Caco-2 (cell line): ENCODE measurements around the gene SEMA4D. TPM values are rescaled to one million over a fixed set of nuclear protein-coding genes. Genes with fewer than 3 reads are reported as not detected.

Experiments
- BruUV-seq: library from RNA; stranded (reverse); fragments of 400-500 nt; replicated peaks from 2 replicates; lab custom pipeline; 2021; lab: Mats Ljungman, UMichigan
- CTCF ChIA-PET: fragments of 300-600 bp; sonication (Branson Sonifier 250); formaldehyde crosslinking; loops from one replicate; lab custom pipeline; 2022; ENCODE audit warnings: antibody characterized with exemption; lab: Charles Lee
- POLR2A ChIA-PET: fragments of 300-600 bp; sonication (Branson Sonifier 250); formaldehyde crosslinking; loops from one replicate; lab custom pipeline; 2022; ENCODE audit warnings: antibody characterized with exemption; lab: Charles Lee
- DNase-seq, 2 experiments: peaks; one replicate each; pipeline versions ENCODE4 v3.0.0 to v3.0.0-alpha.2; 2020 to 2022
- H3K27me3 ChIP-seq: replicated peaks from 2 replicates; pipeline ENCODE4 v1.6.0; 2011; ENCODE audit warnings: low read length; ENCODE audit not compliant: control insufficient read depth, insufficient read depth
- H3K36me3 ChIP-seq: 2 replicates; pipeline ENCODE4 v1.5.1; 2011; ENCODE audit warnings: low read length; ENCODE audit not compliant: control insufficient read depth, insufficient read depth
- H3K4me1 ChIP-seq: fragments of 250-450 bp; sonication (Bioruptor Pico); 2 replicates; pipeline ENCODE4 v1.5.1; 2020; ENCODE audit warnings: mild to moderate bottlenecking
- H3K4me3 ChIP-seq: 2 replicates; pipeline ENCODE4 v1.5.1; 2011; ENCODE audit warnings: low read depth, mild to moderate bottlenecking, control low read depth, low read length
- H3K9me3 ChIP-seq: fragments of 250-450 bp; sonication (Bioruptor Pico); 2 replicates; pipeline ENCODE4 v1.5.1; 2020; ENCODE audit warnings: mild to moderate bottlenecking, moderate library complexity
- H3K27ac Mint-ChIP-seq: one replicate; pipeline ENCODE4 v1.8.0; 2022; ENCODE audit warnings: mixed read lengths; ENCODE audit not compliant: unreplicated experiment
- H3K27me3 Mint-ChIP-seq: one replicate; pipeline ENCODE4 v1.8.0; 2022; ENCODE audit warnings: mixed read lengths; ENCODE audit not compliant: insufficient read depth, unreplicated experiment
- H3K36me3 Mint-ChIP-seq: one replicate; pipeline ENCODE4 v1.8.0; 2022; ENCODE audit warnings: mild to moderate bottlenecking, mixed read lengths; ENCODE audit not compliant: insufficient read depth, unreplicated experiment
- H3K4me1 Mint-ChIP-seq: one replicate; pipeline ENCODE4 v1.8.0; 2022; ENCODE audit warnings: low read depth, mixed read lengths; ENCODE audit not compliant: unreplicated experiment
- H3K4me3 Mint-ChIP-seq: one replicate; pipeline ENCODE4 v1.8.0; 2022; ENCODE audit warnings: mild to moderate bottlenecking, moderate library complexity, mixed read lengths; ENCODE audit not compliant: unreplicated experiment
- H3K9me3 Mint-ChIP-seq: one replicate; pipeline ENCODE4 v1.8.0; 2022; ENCODE audit warnings: mixed read lengths; ENCODE audit not compliant: unreplicated experiment
- intact Hi-C: fragments of 100-400 bp; cut with micrococcal nuclease; formaldehyde crosslinking; loops from one replicate; pipeline ENCODE4 v1.10.0; 2022; ENCODE audit not compliant: unreplicated experiment
- total RNA-seq: library from RNA; stranded (reverse); gene quantifications from 2 replicates; pipeline ENCODE4 v1.2.3, GENCODE V29; 2022
- TF ChIP-seq, protein P1 (sequence below), 2 experiments: fragments of 200-600 bp in 1 of 2; IDR thresholded peaks; 1 replicate in 1 of 2; 2 replicates in 1 of 2; pipeline versions ENCODE4 v1.5.1 to v1.8.0; 2011 to 2022; ENCODE audit warnings: antibody characterized with exemption in 1 of 2, control low read depth in 1 of 2, inconsistent platforms in 1 of 2, low read depth in 1 of 2, low read length in 1 of 2, mild to moderate bottlenecking in 1 of 2, moderate library complexity in 1 of 2; ENCODE audit not compliant: insufficient read depth in 1 of 2, severe bottlenecking in 1 of 2, unreplicated experiment in 1 of 2

The SEMA4D gene
- total RNA-seq, 1 experiment from 2014 or later = 17.1 TPM

DNA sequence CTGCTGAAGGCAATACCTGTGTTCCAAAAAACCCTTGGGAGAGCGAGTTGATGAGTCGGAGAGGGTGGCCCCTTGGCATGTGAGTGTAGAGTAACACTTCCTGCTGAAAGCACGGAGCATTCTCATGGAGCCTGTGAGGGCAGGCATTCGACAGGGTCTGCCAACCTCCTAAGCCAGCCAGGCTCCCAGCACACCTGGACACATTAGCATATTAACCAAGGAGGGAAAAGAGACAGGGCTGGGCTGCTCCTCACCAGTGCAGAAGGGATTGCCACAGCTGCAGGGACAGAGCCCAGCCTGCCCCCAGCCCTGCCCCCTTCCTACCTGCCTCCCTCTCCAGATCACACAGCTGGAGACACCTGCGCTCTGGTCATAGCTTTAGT, 46.4 kb upstream of the SEMA4D start:
- intact Hi-C loops = no loop called here
- H3K27ac Mint-ChIP-seq = no peak overlapping the region
- Histone ChIP-seq H3K27me3 (no peaks in the 10 kb centered on the region), H3K4me3 (no peak overlapping the region), H3K9me3 (no peaks in the 10 kb centered on the region), H3K36me3 (no peaks in the 10 kb centered on the region), H3K4me1 (no peaks in the 10 kb centered on the region)
- no peak for DNase-seq
- ChIA-PET POLR2A (no interaction called here), CTCF (interaction anchor here (0.6 kb wide), 1 partner anchor 1595 kb away, joined by 3 read pairs; no protein-coding TSS in a partner anchor)
- peaks cover 20% of the 10 kb centered on the region for H3K9me3 Mint-ChIP-seq
- BruUV-seq = no TSS peak
- TF ChIP-seq, protein P1, sequence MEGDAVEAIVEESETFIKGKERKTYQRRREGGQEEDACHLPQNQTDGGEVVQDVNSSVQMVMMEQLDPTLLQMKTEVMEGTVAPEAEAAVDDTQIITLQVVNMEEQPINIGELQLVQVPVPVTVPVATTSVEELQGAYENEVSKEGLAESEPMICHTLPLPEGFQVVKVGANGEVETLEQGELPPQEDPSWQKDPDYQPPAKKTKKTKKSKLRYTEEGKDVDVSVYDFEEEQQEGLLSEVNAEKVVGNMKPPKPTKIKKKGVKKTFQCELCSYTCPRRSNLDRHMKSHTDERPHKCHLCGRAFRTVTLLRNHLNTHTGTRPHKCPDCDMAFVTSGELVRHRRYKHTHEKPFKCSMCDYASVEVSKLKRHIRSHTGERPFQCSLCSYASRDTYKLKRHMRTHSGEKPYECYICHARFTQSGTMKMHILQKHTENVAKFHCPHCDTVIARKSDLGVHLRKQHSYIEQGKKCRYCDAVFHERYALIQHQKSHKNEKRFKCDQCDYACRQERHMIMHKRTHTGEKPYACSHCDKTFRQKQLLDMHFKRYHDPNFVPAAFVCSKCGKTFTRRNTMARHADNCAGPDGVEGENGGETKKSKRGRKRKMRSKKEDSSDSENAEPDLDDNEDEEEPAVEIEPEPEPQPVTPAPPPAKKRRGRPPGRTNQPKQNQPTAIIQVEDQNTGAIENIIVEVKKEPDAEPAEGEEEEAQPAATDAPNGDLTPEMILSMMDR (IDR thresholded peaks at IDR 0.05; ENCODE audit: insufficient read depth in 1 of 2, low read depth in 1 of 2, low read length in 1 of 2, severe bottlenecking in 1 of 2, unreplicated experiment in 1 of 2) = no peak
- H3K27me3 Mint-ChIP-seq = no peaks in the 10 kb centered on the region
- no peak overlapping the region for H3K4me3 Mint-ChIP-seq
- H3K36me3 Mint-ChIP-seq = no peaks in the 10 kb centered on the region
- no peaks in the 10 kb centered on the region for H3K4me1 Mint-ChIP-seq

DNA sequence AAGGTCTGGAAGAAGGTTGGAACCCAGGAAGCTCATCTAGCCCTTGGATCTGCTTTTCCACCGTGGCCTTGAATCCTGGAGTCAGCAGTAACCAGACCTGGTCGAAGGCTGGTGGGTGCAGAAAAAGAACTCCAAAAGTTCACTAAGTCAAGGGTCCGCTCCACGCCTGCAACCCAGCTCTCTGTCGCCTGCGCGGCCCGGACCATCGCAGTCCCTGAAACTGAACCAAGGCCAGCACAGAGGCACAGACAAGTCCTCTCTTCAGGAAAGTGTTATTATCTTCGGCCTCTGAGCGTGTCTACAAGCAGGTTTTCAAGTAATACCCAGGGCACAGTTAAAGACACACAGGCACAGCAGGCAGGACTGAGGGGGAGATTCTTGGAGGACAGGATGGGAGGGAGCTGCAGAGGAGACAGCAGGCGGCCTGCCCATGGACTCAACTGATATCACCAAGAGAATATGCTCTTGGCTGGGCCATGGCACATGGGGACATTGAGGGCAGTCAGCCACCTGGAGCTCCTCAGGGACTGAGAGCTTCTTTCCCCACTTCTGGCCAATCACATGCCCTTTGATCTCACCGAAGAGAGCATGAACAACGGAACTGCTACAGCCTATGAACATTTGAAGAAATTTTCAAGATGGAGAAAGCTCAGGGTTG, 45.8 kb upstream of the SEMA4D start:
- DNase-seq = no peak
- H3K4me3 Mint-ChIP-seq = no peak overlapping the region
- Histone ChIP-seq H3K36me3 (no peaks in the 10 kb centered on the region), H3K4me3 (no peak overlapping the region), H3K9me3 (no peaks in the 10 kb centered on the region), H3K4me1 (no peaks in the 10 kb centered on the region), H3K27me3 (no peaks in the 10 kb centered on the region)
- intact Hi-C loops = no loop called here
- no peak overlapping the region for H3K27ac Mint-ChIP-seq
- H3K36me3 Mint-ChIP-seq = no peaks in the 10 kb centered on the region
- H3K9me3 Mint-ChIP-seq = peaks cover 20% of the 10 kb centered on the region
- TF ChIP-seq, protein P1 (IDR thresholded peaks at IDR 0.05; ENCODE audit: insufficient read depth in 1 of 2, low read depth in 1 of 2, low read length in 1 of 2, severe bottlenecking in 1 of 2, unreplicated experiment in 1 of 2) = no peak
- no peaks in the 10 kb centered on the region for H3K27me3 Mint-ChIP-seq
- H3K4me1 Mint-ChIP-seq = no peaks in the 10 kb centered on the region
- CTCF ChIA-PET = no interaction called here
- POLR2A ChIA-PET = no interaction called here
- no TSS peak for BruUV-seq

DNA sequence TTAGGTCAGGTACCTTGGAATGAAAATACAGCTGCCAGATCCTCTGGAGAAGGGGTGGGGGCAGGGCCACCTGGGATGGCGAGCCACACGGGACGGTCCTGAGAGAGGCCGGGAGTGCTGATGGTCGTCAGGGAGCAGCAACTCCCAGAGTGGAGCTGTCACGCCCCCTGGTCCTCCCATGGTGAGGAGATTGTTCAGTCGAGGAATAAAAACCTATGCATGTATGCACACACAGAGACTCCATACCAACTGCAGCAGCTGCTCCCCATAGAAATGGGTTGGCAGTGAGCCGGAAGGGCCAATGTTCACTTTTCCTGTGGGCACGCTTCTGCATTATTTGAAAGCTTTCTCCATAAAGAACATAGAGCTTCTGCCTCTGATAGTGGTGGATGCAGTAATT, 45.2 kb upstream of the SEMA4D start:
- TF ChIP-seq, protein P1 (IDR thresholded peaks at IDR 0.05; ENCODE audit: insufficient read depth in 1 of 2, low read depth in 1 of 2, low read length in 1 of 2, severe bottlenecking in 1 of 2, unreplicated experiment in 1 of 2) = no peak
- ChIA-PET CTCF (no interaction called here), POLR2A (no interaction called here)
- no peaks in the 10 kb centered on the region for H3K4me1 ChIP-seq
- H3K27ac Mint-ChIP-seq = no peak overlapping the region
- BruUV-seq = no TSS peak
- H3K9me3 Mint-ChIP-seq = peaks cover 20% of the 10 kb centered on the region
- no peaks in the 10 kb centered on the region for H3K4me1 Mint-ChIP-seq
- no peaks in the 10 kb centered on the region for H3K27me3 Mint-ChIP-seq
- H3K4me3 ChIP-seq = no peak overlapping the region
- no peaks in the 10 kb centered on the region for H3K27me3 ChIP-seq
- no peak for DNase-seq
- H3K4me3 Mint-ChIP-seq = no peak overlapping the region
- no peaks in the 10 kb centered on the region for H3K9me3 ChIP-seq
- no peaks in the 10 kb centered on the region for H3K36me3 ChIP-seq
- intact Hi-C loops = no loop called here
- no peaks in the 10 kb centered on the region for H3K36me3 Mint-ChIP-seq
